ENCODE measurements around the gene SEZ6. TPM values are rescaled to one million over a fixed set of nuclear protein-coding genes. Genes with fewer than 3 reads are reported as not detected.

The SEZ6 gene
- total RNA-seq, 2 donors from 2014 or later = 0.20 TPM; not detected in 1

- H3K4me3 ChIP-seq (ENCODE audit: low read length) = no peak overlapping the region
- peaks cover 76% of the 10 kb centered on the region for H3K36me3 ChIP-seq (ENCODE audit: control insufficient read depth, insufficient read depth, low read length)
- no peak overlapping the region for H3K9ac ChIP-seq (ENCODE audit: extremely low read depth, low read length, poor library complexity, severe bottlenecking)
- H3K27me3 Mint-ChIP-seq (ENCODE audit: insufficient read depth) = no peaks in the 10 kb centered on the region
- no peaks in the 10 kb centered on the region for H3K4me1 ChIP-seq (ENCODE audit: control insufficient read depth, insufficient read depth, low read length)
- H3K27ac ChIP-seq (ENCODE audit: low read depth, low read length) = no peak overlapping the region
- 94 to 100% methylated on average over 1 to 2 of the region's 2 CpGs for WGBS, 2 experiments (ENCODE audit: insufficient coverage in 1 of 2, insufficient read length in 1 of 2)
- no peak for DNase-seq
- peaks cover 66% of the 10 kb centered on the region for H3K36me3 Mint-ChIP-seq (ENCODE audit: low read depth)
- H3K27me3 ChIP-seq (ENCODE audit: control insufficient read depth, insufficient read depth, low read length, poor library complexity, severe bottlenecking) = no peaks in the 10 kb centered on the region
- no peaks in the 10 kb centered on the region for H3K9me3 Mint-ChIP-seq
- no peak overlapping the region for H3K4me3 Mint-ChIP-seq
- H3K27ac Mint-ChIP-seq = no peak overlapping the region
- H3K4me1 Mint-ChIP-seq = peaks cover 5% of the 10 kb centered on the region
- peaks cover 4% of the 10 kb centered on the region for H3K9me3 ChIP-seq (ENCODE audit: control insufficient read depth, low read length)
- no peak for TF ChIP-seq CTCF (conservative IDR thresholded peaks at IDR 0.05)
Observed at GRCh38 chr17:28925912-28926365, 79.9 kb downstream of the SEZ6 start.

- H3K4me3 ChIP-seq (ENCODE audit: low read length) = no peak overlapping the region
- H3K27me3 ChIP-seq (ENCODE audit: control insufficient read depth, insufficient read depth, low read length, poor library complexity, severe bottlenecking) = no peaks in the 10 kb centered on the region
- H3K4me3 Mint-ChIP-seq = no peak overlapping the region
- H3K4me1 Mint-ChIP-seq = no peaks in the 10 kb centered on the region
- H3K27ac ChIP-seq (ENCODE audit: low read depth, low read length) = no peak overlapping the region
- no peaks in the 10 kb centered on the region for H3K9me3 Mint-ChIP-seq
- no peak for DNase-seq
- no peak for TF ChIP-seq CTCF (conservative IDR thresholded peaks at IDR 0.05)
- H3K9ac ChIP-seq (ENCODE audit: extremely low read depth, low read length, poor library complexity, severe bottlenecking) = no peak overlapping the region
- H3K27ac Mint-ChIP-seq = no peak overlapping the region
- H3K9me3 ChIP-seq (ENCODE audit: control insufficient read depth, low read length) = no peaks in the 10 kb centered on the region
- H3K4me1 ChIP-seq (ENCODE audit: control insufficient read depth, insufficient read depth, low read length) = no peaks in the 10 kb centered on the region
- peaks cover 88% of the 10 kb centered on the region for H3K36me3 Mint-ChIP-seq (ENCODE audit: low read depth)
- no peaks in the 10 kb centered on the region for H3K27me3 Mint-ChIP-seq (ENCODE audit: insufficient read depth)
- H3K36me3 ChIP-seq (ENCODE audit: control insufficient read depth, insufficient read depth, low read length) = peaks cover 95% of the 10 kb centered on the region
Observed at GRCh38 chr17:28920201-28920600, 85.6 kb downstream of the SEZ6 start.

- Mint-ChIP-seq H3K4me1 (no peaks in the 10 kb centered on the region), H3K4me3 (no peak overlapping the region), H3K9me3 (no peaks in the 10 kb centered on the region), H3K27me3 (ENCODE audit: insufficient read depth) (no peaks in the 10 kb centered on the region), H3K27ac (no peak overlapping the region), H3K36me3 (ENCODE audit: low read depth) (peaks cover 88% of the 10 kb centered on the region)
- no peaks in the 10 kb centered on the region for H3K27me3 ChIP-seq (ENCODE audit: control insufficient read depth, insufficient read depth, low read length, poor library complexity, severe bottlenecking)
- H3K4me1 ChIP-seq (ENCODE audit: control insufficient read depth, insufficient read depth, low read length) = no peaks in the 10 kb centered on the region
- no peak overlapping the region for H3K9ac ChIP-seq (ENCODE audit: extremely low read depth, low read length, poor library complexity, severe bottlenecking)
- H3K27ac ChIP-seq (ENCODE audit: low read depth, low read length) = no peak overlapping the region
- no peak for DNase-seq
- H3K4me3 ChIP-seq (ENCODE audit: low read length) = no peak overlapping the region
- H3K9me3 ChIP-seq (ENCODE audit: control insufficient read depth, low read length) = no peaks in the 10 kb centered on the region
- WGBS, 2 experiments (ENCODE audit: insufficient coverage in 1 of 2, insufficient read length in 1 of 2) = 91 to 92% methylated on average over 2 of the region's 2 CpGs
- TF ChIP-seq CTCF (conservative IDR thresholded peaks at IDR 0.05) = no peak
- H3K36me3 ChIP-seq (ENCODE audit: control insufficient read depth, insufficient read depth, low read length) = peaks cover 98% of the 10 kb centered on the region
Observed at GRCh38 chr17:28918295-28918694, 87.5 kb downstream of the SEZ6 start.

All from endodermal cell (in vitro differentiated cells).